ENCODE results near the gene SMIM45.

The SMIM45 gene

GRCh38 chr22:41949297-41949965, 2.5 kb upstream of the SMIM45 start:
- H3K4me1 Mint-ChIP-seq (ENCODE audit: low read depth), result peaks cover 11% of the 10 kb centered on the region
- no peak for DNase-seq (ENCODE audit: low spot score, unreplicated experiment)
- H3K27me3 Mint-ChIP-seq, result no peaks in the 10 kb centered on the region
- H3K9me3 Mint-ChIP-seq (ENCODE audit: low read depth), result no peaks in the 10 kb centered on the region
- H3K27ac Mint-ChIP-seq, result no peak overlapping the region
- H3K36me3 Mint-ChIP-seq (ENCODE audit: insufficient read depth), result peaks cover 1% of the 10 kb centered on the region
- H3K4me3 Mint-ChIP-seq (ENCODE audit: low read depth), result no peak overlapping the region
- no peak for TF ChIP-seq CTCF (IDR thresholded peaks at IDR 0.05; ENCODE audit: unreplicated experiment)

- Mint-ChIP-seq H3K27me3 (peaks cover 3% of the 10 kb centered on the region), H3K36me3 (ENCODE audit: insufficient read depth) (no peaks in the 10 kb centered on the region), H3K9me3 (ENCODE audit: low read depth) (no peaks in the 10 kb centered on the region), H3K4me3 (ENCODE audit: low read depth) (no peak overlapping the region), H3K27ac (no peak overlapping the region), H3K4me1 (ENCODE audit: low read depth) (peaks cover 4% of the 10 kb centered on the region)
- no peak for TF ChIP-seq CTCF (IDR thresholded peaks at IDR 0.05; ENCODE audit: unreplicated experiment)
- DNase-seq (ENCODE audit: low spot score, unreplicated experiment), result no peak
Measured at GRCh38 chr22:41952713-41953112, 763 bp downstream of the SMIM45 start.

GRCh38 chr22:41957941-41958556, 6.1 kb downstream of the SMIM45 start:
- peak; percentile 6 for TF ChIP-seq CTCF (IDR thresholded peaks at IDR 0.05; ENCODE audit: unreplicated experiment)
- no peaks in the 10 kb centered on the region for H3K9me3 Mint-ChIP-seq (ENCODE audit: low read depth)
- no peak overlapping the region for H3K27ac Mint-ChIP-seq
- no peaks in the 10 kb centered on the region for H3K36me3 Mint-ChIP-seq (ENCODE audit: insufficient read depth)
- no peaks in the 10 kb centered on the region for H3K4me1 Mint-ChIP-seq (ENCODE audit: low read depth)
- DNase-seq (ENCODE audit: low spot score, unreplicated experiment), result no peak
- no peak overlapping the region for H3K4me3 Mint-ChIP-seq (ENCODE audit: low read depth)
- peaks cover 13% of the 10 kb centered on the region for H3K27me3 Mint-ChIP-seq

- no peak for TF ChIP-seq CTCF (IDR thresholded peaks at IDR 0.05; ENCODE audit: unreplicated experiment)
- Mint-ChIP-seq H3K27ac (no peak overlapping the region), H3K36me3 (ENCODE audit: insufficient read depth) (no peaks in the 10 kb centered on the region), H3K27me3 (peaks cover 17% of the 10 kb centered on the region), H3K4me3 (ENCODE audit: low read depth) (no peak overlapping the region), H3K9me3 (ENCODE audit: low read depth) (no peaks in the 10 kb centered on the region), H3K4me1 (ENCODE audit: low read depth) (no peaks in the 10 kb centered on the region)
- DNase-seq (ENCODE audit: low spot score, unreplicated experiment), result no peak
Measured at GRCh38 chr22:41963453-41964111, 11.6 kb downstream of the SMIM45 start.

- Mint-ChIP-seq H3K4me3 (ENCODE audit: low read depth) (no peak overlapping the region), H3K27ac (no peak overlapping the region)
Measured at GRCh38 chr22:41964112-41964491, 12.2 kb downstream of the SMIM45 start.

More at GRCh38 chr22:41964112-41964491, 12.2 kb downstream of the SMIM45 start:
- H3K4me1 Mint-ChIP-seq (ENCODE audit: low read depth), result no peaks in the 10 kb centered on the region
- H3K9me3 Mint-ChIP-seq (ENCODE audit: low read depth), result no peaks in the 10 kb centered on the region
- peaks cover 14% of the 10 kb centered on the region for H3K27me3 Mint-ChIP-seq
- TF ChIP-seq CTCF (IDR thresholded peaks at IDR 0.05; ENCODE audit: unreplicated experiment), result no peak
- H3K36me3 Mint-ChIP-seq (ENCODE audit: insufficient read depth), result no peaks in the 10 kb centered on the region
- DNase-seq (ENCODE audit: low spot score, unreplicated experiment), result no peak
